ENCODE data around the gene CD109. TPM values are rescaled to one million over a fixed set of nuclear protein-coding genes. Genes with fewer than 3 reads are reported as not detected.

CD109 gene
- total and polyA plus RNA-seq, 10 donors: 0.17 to 6.9 (median 3.8) TPM

DNA sequence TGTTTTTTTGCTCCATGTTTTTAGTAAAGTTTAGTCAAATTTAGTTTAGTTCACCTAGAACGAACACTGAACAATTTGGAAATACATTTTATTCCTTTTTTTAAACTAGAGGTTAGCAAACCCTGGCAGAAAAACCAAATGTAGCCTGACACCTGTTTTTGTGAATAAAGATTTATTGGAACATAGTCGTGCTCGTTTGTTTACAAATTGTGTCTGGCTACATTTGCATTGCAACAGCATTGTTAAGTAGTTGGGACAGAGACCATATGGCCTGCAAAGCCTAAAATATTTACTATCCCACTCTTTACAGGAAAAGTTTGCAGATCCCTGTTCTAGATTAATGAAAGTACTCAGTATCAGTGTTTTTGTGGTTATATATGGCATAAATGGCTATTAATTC is 56.9 kb downstream of the CD109 start:
- intact Hi-C loops (cut with DNase I; ENCODE audit: low total_unique reads): no loop called here
- Histone ChIP-seq H3K4me3 (no peak overlapping the region), H3K9me3 (no peaks in the 10 kb centered on the region), H3K36me3 (no peaks in the 10 kb centered on the region), H3K27ac (no peak overlapping the region), H3K4me1 (peaks cover 0 to 5% (median 0%) of the 10 kb centered on the region in 6 donors), H3K27me3 (replicated peaks in 1 of 7) (no peaks in the 10 kb centered on the region)
- 78 to 91% (median 85%) methylated on average over 3 of the region's 3 CpGs for WGBS, 5 donors
- DNase-seq: no peak
- TF ChIP-seq, protein P1, sequence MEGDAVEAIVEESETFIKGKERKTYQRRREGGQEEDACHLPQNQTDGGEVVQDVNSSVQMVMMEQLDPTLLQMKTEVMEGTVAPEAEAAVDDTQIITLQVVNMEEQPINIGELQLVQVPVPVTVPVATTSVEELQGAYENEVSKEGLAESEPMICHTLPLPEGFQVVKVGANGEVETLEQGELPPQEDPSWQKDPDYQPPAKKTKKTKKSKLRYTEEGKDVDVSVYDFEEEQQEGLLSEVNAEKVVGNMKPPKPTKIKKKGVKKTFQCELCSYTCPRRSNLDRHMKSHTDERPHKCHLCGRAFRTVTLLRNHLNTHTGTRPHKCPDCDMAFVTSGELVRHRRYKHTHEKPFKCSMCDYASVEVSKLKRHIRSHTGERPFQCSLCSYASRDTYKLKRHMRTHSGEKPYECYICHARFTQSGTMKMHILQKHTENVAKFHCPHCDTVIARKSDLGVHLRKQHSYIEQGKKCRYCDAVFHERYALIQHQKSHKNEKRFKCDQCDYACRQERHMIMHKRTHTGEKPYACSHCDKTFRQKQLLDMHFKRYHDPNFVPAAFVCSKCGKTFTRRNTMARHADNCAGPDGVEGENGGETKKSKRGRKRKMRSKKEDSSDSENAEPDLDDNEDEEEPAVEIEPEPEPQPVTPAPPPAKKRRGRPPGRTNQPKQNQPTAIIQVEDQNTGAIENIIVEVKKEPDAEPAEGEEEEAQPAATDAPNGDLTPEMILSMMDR (IDR thresholded peaks at IDR 0.05 in 8 of 11, conservative IDR thresholded peaks at IDR 0.05 in 3 of 11): no peak
- TF ChIP-seq POLR2A (IDR thresholded peaks at IDR 0.05) (no peak), POLR2AphosphoS5 (IDR thresholded peaks at IDR 0.05) (no peak)

DNA sequence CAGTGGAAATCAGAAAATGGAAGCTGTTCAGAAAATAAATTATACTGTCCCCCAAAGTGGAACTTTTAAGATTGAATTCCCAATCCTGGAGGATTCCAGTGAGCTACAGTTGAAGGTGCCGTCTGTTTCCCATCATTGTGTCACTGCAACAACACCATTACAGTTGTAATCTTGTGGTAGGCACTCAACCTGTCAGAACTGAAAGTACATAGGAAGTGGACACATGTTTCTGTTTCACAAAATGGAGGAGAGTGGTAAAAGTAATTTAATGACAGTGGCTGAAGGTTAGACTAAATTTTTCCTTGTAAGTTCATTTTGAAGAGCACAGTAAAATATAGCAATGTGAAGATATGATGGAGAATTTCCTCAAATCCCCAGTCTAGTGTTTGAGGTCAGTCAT is 70.0 kb downstream of the CD109 start:
- no peak for TF ChIP-seq POLR2AphosphoS5 (IDR thresholded peaks at IDR 0.05)
- TF ChIP-seq, protein P1 (IDR thresholded peaks at IDR 0.05 in 8 of 11, conservative IDR thresholded peaks at IDR 0.05 in 3 of 11): no peak
- no peak for TF ChIP-seq POLR2A (IDR thresholded peaks at IDR 0.05)
- no peaks in the 10 kb centered on the region for H3K4me1 ChIP-seq
- no peak overlapping the region for H3K27ac ChIP-seq
- H3K36me3 ChIP-seq: no peaks in the 10 kb centered on the region
- 88 to 96% (median 91%) methylated on average over 1 of the region's 1 CpG for whole genome bisulfite sequencing, 5 donors
- no peak for DNase-seq
- intact Hi-C loops (cut with DNase I; ENCODE audit: low total_unique reads): no loop called here
- H3K27me3 ChIP-seq (replicated peaks in 1 of 7): no peaks in the 10 kb centered on the region
- no peak overlapping the region for H3K4me3 ChIP-seq
- no peaks in the 10 kb centered on the region for H3K9me3 ChIP-seq

DNA sequence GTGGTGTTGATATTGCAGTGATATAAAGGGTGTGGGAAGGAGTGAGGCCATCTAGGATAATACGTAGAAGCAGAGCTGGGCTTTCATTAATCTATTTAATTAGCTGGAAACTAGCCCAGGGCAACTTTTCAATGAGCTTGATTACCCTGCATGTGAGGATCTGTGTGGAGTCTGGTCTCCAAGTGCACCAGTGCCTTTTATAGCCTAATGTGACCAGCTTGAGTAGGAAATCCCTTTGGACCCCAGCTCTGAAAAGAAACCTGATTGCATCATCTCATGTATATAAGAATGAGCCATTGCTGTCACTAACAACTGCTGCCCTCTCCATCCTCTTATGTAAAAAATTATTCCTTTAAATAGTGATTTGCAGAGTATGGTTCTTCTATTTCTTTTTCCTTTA is 72.6 kb downstream of the CD109 start:
- no peak overlapping the region for H3K27ac ChIP-seq
- no peak for DNase-seq
- no peaks in the 10 kb centered on the region for H3K36me3 ChIP-seq
- no peak for TF ChIP-seq POLR2AphosphoS5 (IDR thresholded peaks at IDR 0.05)
- TF ChIP-seq, protein P1 (IDR thresholded peaks at IDR 0.05 in 8 of 11, conservative IDR thresholded peaks at IDR 0.05 in 3 of 11): no peak
- no peak for TF ChIP-seq POLR2A (IDR thresholded peaks at IDR 0.05)
- no peaks in the 10 kb centered on the region for H3K9me3 ChIP-seq
- H3K4me1 ChIP-seq: no peaks in the 10 kb centered on the region
- 79 to 92% (median 91%) methylated on average over 1 of the region's 1 CpG for WGBS, 5 donors
- no peak overlapping the region for H3K4me3 ChIP-seq
- intact Hi-C loops (cut with DNase I; ENCODE audit: low total_unique reads): no loop called here
- no peaks in the 10 kb centered on the region for H3K27me3 ChIP-seq (replicated peaks in 1 of 7)

DNA sequence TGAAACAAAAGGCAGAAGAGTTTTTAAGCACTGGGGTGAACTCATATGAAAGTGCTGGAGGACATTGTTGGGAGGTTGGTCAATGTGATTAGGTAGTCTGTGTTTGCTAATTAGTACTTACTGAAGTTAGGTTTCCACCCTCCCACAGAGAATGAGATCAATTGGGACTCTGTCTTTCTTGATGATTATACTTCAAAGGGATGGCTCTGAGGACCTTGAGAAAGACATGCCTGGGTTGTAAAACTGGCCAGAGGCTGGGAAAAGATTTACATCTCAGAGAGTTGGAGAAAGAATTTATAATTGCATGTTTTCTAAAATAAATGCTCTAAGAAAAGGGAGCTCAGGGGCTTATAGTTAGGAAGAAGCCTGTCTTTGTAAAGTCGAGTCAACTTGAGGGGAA is 74.0 kb downstream of the CD109 start:
- H3K4me1 ChIP-seq: no peaks in the 10 kb centered on the region
- no peak overlapping the region for H3K4me3 ChIP-seq
- 71 to 96% (median 87%) methylated on average over 1 of the region's 1 CpG for WGBS, 5 donors
- H3K9me3 ChIP-seq: no peaks in the 10 kb centered on the region
- no peak overlapping the region for H3K27ac ChIP-seq
- H3K27me3 ChIP-seq (replicated peaks in 1 of 7): no peaks in the 10 kb centered on the region
- TF ChIP-seq POLR2AphosphoS5 (IDR thresholded peaks at IDR 0.05) (no peak), POLR2A (IDR thresholded peaks at IDR 0.05) (no peak)
- TF ChIP-seq, protein P1 (IDR thresholded peaks at IDR 0.05 in 8 of 11, conservative IDR thresholded peaks at IDR 0.05 in 3 of 11): no peak
- intact Hi-C loops (cut with DNase I; ENCODE audit: low total_unique reads): no loop called here
- H3K36me3 ChIP-seq: no peaks in the 10 kb centered on the region
- DNase-seq: no peak
